Left colon (tissue), 2 donors: ENCODE results near the gene ERCC8. TPM values are rescaled to one million over a fixed set of nuclear protein-coding genes. Genes with fewer than 3 reads are reported as not detected.
"Not testable (repeated sequence)": the region's sequence is repeated elsewhere in the genome, so short reads cannot be mapped to it uniquely, and the experiment has no call there.

Experiments used
- ATAC-seq: fragments of 200-7000 bp; cut with Tn5 transposase; one replicate; pipeline ENCODE4 v1.9.1; 2020; ENCODE audit warnings: mild to moderate bottlenecking, moderate library complexity
- DNase-seq, 2 donors: peaks; one replicate each; pipeline ENCODE4 v3.0.0-alpha.2; 2020
- intact Hi-C, 2 donors: fragments of 100-400 bp; cut with DNase I in 1 of 2; cut with micrococcal nuclease in 1 of 2; formaldehyde crosslinking; loops; one replicate each; pipeline versions ENCODE4 v1.11.2 to v1.14.0; 2022; cut with DNase I, micrococcal nuclease
- long read RNA-seq: library from polyadenylated mRNA; unstranded; transcript quantifications from one replicate; pipeline ENCODE4 v2.0.0, GENCODE V29; 2021
- total RNA-seq, 2 donors: library from RNA; stranded (reverse); fragmentation: NEBNext Ultra II Directional; extraction: Animal tissue kit (Norgen Biotek cat#: 25700); gene quantifications; one replicate each; pipeline ENCODE4 v1.2.1, GENCODE V29; 2021
- donor health status: DM: no; HTN: no; CAD: no.
- donor health status: DM: yes; HTN: yes; CAD: no.

ERCC8 gene
- total RNA-seq = 10 to 100 TPM in 1 of 2 donors, 1 to 10 TPM in 1; 9.1 to 11.0 TPM
- long read RNA-seq, partial matches to known transcripts = 0 of 7 reads
- long read RNA-seq, other reads (novel, unspliced or antisense) = 3 of 7 reads

- peak; percentile 99 for ATAC-seq
- DNase-seq = peak; percentile 92
- intact Hi-C loops = no loop called here
Observed at GRCh38 chr5:60944904-60945812, at the start of gene ERCC8, which contains the start of gene NDUFAF2. TSS of gene ERCC8 (minus strand) at chr5:60945070. CDS start at chr5:60945008, 62 bp downstream. TSS of gene NDUFAF2 (plus strand) at chr5:60945205. CDS start at chr5:60945256, 51 bp downstream.

- intact Hi-C loops = no loop called here
- DNase-seq (peak in 1 of 2 donors; percentile 14), ATAC-seq (peak; percentile 70)
Observed at GRCh38 chr5:60993875-60994571, 49.2 kb upstream of the ERCC8 start.

- no peak for ATAC-seq
Observed at GRCh38 chr5:60993425-60993824, 48.6 kb upstream of the ERCC8 start.

GRCh38 chr5:60992871-60993270 is 48.0 kb upstream of the ERCC8 start:
- DNase-seq = no peak
- no peak for ATAC-seq
- intact Hi-C loops = no loop called here

More at GRCh38 chr5:60993425-60993824, 48.6 kb upstream of the ERCC8 start:
- intact Hi-C loops = no loop called here
- DNase-seq = no peak

- ATAC-seq (no peak), DNase-seq (no peak)
- intact Hi-C loops = no loop called here
Observed at GRCh38 chr5:60989790-60990189, 44.9 kb upstream of the ERCC8 start.

GRCh38 chr5:60982127-60982526 is 37.3 kb upstream of the ERCC8 start:
- DNase-seq, ATAC-seq, intact Hi-C loops: not testable (repeated sequence)

GRCh38 chr5:60980511-60980910 is 35.6 kb upstream of the ERCC8 start:
- intact Hi-C loops = no loop called here
- DNase-seq = no peak
- ATAC-seq = no peak

- intact Hi-C loops = no loop called here
- DNase-seq (no peak), ATAC-seq (no peak)
Observed at GRCh38 chr5:60978968-60979367, 34.1 kb upstream of the ERCC8 start.

- no peak for DNase-seq
- intact Hi-C loops = no loop called here
- no peak for ATAC-seq
Observed at GRCh38 chr5:60977956-60978737, 33.3 kb upstream of the ERCC8 start.

GRCh38 chr5:60972231-60972630 is 27.4 kb upstream of the ERCC8 start:
- ATAC-seq (no peak), DNase-seq (no peak)
- intact Hi-C loops = no loop called here

- ATAC-seq = no peak
- intact Hi-C loops = no loop called here
- DNase-seq = no peak
Observed at GRCh38 chr5:60961685-60962084, 16.8 kb upstream of the ERCC8 start.

- DNase-seq = no peak
- intact Hi-C loops = no loop called here
- ATAC-seq = no peak
Observed at GRCh38 chr5:60960591-60960990, 15.7 kb upstream of the ERCC8 start.

GRCh38 chr5:60959156-60959555 is 14.3 kb upstream of the ERCC8 start:
- DNase-seq (no peak), ATAC-seq (no peak)
- intact Hi-C loops = no loop called here

GRCh38 chr5:60958712-60959111 is 13.8 kb upstream of the ERCC8 start:
- intact Hi-C loops = no loop called here
- ATAC-seq = no peak
- DNase-seq = no peak

- no peak for DNase-seq
- intact Hi-C loops = no loop called here
- no peak for ATAC-seq
Observed at GRCh38 chr5:60958088-60958487, 13.2 kb upstream of the ERCC8 start.

GRCh38 chr5:60955239-60955638 is 10.4 kb upstream of the ERCC8 start:
- intact Hi-C loops = no loop called here
- DNase-seq (no peak), ATAC-seq (no peak)

- no peak for DNase-seq
- ATAC-seq = no peak
- intact Hi-C loops = no loop called here
Observed at GRCh38 chr5:60948738-60949137, 3.9 kb upstream of the ERCC8 start.

- DNase-seq = peak; percentile 42 to 58
- intact Hi-C loops = no loop called here
- ATAC-seq = peak; percentile 53
Observed at GRCh38 chr5:60945813-60946187, 930 bp upstream of the ERCC8 start.

GRCh38 chr5:60943624-60944023 is 1.2 kb downstream of the ERCC8 start:
- ATAC-seq = no peak
- intact Hi-C loops = no loop called here
- no peak for DNase-seq
